Measurements from ENCODE around the gene RGS10.

DNA sequence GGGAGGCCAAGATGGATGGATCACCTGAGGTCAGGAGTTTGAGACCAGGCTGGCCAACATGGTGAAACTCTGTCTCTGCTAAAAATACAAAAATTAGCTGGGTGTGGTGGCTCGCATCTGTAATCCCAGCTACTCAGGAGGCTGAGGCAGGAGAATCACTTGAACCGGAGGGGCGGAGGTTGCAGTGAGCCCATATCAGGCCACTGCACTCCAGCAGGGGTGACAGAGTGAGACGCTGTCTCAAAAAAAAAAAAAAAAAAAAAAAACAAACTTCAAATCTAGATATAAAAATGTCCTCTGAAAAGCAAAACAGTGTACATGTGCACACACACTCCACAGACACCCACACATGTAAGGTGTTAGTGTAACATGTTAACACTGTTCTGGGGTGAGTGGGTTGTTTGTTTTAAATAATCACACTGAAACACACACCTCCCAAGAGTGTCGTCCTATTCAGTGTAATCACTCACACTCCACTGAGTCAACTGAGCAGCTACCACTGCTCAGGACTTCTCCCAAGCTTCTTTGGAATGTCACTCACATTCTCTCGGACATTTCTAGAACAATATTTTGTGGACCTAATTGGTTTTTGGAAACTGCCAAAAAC lies 12.8 kb upstream of the RGS10 start:
- TF ChIP-seq, protein P1, sequence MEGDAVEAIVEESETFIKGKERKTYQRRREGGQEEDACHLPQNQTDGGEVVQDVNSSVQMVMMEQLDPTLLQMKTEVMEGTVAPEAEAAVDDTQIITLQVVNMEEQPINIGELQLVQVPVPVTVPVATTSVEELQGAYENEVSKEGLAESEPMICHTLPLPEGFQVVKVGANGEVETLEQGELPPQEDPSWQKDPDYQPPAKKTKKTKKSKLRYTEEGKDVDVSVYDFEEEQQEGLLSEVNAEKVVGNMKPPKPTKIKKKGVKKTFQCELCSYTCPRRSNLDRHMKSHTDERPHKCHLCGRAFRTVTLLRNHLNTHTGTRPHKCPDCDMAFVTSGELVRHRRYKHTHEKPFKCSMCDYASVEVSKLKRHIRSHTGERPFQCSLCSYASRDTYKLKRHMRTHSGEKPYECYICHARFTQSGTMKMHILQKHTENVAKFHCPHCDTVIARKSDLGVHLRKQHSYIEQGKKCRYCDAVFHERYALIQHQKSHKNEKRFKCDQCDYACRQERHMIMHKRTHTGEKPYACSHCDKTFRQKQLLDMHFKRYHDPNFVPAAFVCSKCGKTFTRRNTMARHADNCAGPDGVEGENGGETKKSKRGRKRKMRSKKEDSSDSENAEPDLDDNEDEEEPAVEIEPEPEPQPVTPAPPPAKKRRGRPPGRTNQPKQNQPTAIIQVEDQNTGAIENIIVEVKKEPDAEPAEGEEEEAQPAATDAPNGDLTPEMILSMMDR (IDR thresholded peaks at IDR 0.05): no peak
- no peak for TF ChIP-seq POLR2A (IDR thresholded peaks at IDR 0.05)

All from sigmoid colon (tissue), 3 donors.